M059J (cell line): ENCODE measurements around the gene DHDDS. TPM values are rescaled to one million over a fixed set of nuclear protein-coding genes. Genes with fewer than 3 reads are reported as not detected.
A peak's percentile ranks its signal among the peaks of the same experiment; 100 is the strongest.

Source experiments
- DNase-seq: peaks from one replicate; pipeline ENCODE4 v3.0.0-alpha.2; 2012; ENCODE audit warnings: low read depth
- total RNA-seq: library from RNA; depleted of rRNA; stranded (reverse); fragments of >200 nt; shearing (Covaris generic); gene quantifications from 2 replicates; pipeline ENCODE4 v1.2.3, GENCODE V29; 2014

The DHDDS gene
- total RNA-seq, 1 experiment from 2014 or later = 62.5 TPM

DNA sequence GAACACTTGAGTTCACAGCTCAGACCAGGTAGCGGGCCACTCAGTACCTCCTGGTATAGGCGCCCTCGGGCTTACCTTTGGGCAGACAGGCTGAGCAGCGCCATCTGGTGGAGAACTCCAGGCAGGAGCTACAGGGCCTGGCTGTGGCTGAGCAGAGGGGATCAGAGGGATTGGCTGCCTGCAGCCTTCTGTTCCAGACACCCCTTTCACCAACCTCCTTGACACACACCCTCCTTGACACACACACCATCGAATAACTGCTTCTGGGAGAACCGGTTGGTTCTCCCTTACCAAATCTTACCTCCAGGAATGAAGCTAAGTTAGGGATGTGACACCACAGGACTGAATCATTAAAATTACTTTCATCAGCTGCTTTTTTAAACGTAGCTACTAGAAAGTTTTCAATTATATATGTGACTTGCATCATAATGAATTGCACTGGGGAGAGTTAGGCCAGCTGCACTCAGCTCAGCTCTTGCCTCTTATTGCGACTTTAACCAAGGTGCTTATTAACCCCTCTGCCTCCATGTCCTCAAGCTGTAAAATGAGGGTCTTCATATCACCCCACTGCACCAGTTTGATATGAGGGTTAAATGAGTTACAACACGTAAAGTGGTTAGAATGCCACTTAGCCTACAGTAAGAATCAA, 14.9 kb upstream of the DHDDS start:
- peak; percentile 60 for DNase-seq

DNA sequence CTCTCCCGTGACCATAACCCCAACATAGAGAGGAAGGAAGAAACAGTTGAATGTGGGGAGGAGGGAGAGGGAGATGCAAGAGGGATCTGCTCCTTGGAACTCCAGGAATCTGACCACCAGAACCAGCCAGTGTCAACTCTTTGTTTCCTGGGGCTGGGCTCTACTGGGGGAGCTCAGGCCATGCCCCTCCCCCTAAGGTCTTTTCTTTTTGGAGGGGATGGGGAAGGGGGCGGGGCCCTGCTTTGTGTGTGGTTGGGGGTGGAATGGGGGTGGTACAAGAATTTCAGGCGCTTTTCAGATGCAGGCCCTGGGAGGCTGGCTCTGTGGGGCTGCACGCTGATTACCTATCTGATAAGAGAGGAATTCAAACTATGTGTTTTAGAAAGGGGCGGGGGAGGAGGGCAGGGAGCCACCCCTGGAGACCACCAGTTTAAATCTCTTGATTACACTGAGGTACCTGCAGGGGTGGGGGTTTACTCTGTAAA, 13.2 kb upstream of the DHDDS start:
- no peak for DNase-seq

DNA sequence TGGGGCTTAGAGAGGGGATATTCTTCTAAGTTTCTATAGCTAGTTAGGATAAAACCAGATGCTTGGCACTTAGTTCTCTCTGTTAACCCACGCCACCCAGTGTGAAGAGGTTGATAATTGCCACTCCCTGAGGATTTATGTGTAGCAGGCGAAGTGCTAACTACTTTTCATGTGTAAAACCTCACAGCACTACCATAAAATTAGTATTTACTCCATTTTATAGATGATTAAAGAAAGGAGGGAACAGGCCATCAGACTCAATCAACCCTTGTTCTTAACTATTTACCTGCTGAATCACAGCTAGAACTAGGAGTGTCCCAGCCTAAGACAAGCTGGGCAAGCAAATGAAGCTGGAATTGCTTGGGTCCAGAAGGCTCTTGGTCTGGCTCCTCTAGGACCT, 12.6 kb upstream of the DHDDS start:
- no peak for DNase-seq

DNA sequence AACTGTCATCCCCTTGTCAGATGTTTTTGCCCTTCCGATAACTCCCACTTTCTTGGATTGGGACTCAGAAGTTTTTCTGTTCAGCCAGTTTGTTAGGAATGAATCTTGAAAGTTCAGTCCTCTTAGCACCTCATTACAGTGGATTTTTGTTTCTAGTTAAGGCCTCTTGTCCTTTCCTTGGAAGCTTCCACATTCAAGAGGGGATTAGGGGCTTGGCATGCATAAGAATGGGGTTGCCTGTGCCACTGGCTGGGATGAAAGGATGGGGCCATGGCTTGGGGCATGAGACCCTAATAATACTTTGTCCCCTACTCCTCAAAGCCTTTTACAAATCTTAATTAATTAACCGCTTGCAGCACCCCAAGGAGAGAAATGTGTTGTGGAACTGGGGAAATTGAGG, 2.4 kb upstream of the DHDDS start:
- DNase-seq = no peak

DNA sequence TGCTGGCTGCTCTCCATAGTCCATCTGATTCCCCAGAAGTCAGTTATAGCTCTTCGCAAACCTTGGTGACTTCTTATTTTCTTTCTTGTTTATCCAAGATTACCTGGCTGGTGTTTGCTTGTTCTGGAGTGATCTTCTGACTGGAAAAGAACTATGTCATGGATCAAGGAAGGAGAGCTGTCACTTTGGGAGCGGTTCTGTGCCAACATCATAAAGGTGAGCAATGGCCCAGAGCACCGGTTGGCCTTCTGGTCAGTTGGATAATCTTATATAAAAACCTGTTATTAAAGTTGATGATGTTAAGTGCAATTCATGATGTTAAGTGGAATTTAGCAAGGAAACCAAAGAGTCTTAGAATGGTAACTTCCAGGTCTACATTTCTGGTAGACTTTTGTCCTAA, 672 bp downstream of the DHDDS start:
- no peak for DNase-seq

DNA sequence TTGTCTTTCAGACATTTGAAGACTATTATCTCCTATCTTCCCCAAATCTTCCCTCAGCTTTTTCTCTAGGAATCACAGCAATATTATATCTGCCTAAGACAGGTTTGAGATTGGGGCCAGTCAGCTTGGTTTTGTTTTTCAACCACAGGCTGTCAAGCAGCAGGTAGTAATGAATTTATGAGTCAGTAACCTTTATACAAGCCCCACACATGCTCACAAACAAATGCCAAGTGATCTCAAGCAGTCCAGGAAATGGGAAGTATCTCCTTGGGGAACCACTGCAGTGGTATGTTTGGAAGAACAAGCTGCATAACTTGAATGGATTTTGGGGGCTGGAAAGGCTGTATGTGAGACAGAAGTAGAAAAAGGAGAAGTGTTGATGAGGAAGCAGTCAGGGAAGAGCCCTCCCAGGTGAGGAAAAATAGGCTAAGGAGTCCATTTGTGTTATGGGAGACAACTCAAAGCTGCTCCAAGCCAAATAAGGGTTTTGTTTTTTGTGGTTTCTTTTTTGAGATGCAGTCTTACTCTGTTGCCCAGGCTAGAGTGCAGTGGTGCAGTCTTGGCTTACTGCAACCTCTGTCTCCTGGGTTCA, 2.1 kb downstream of the DHDDS start:
- DNase-seq = peak; percentile 52

DNA sequence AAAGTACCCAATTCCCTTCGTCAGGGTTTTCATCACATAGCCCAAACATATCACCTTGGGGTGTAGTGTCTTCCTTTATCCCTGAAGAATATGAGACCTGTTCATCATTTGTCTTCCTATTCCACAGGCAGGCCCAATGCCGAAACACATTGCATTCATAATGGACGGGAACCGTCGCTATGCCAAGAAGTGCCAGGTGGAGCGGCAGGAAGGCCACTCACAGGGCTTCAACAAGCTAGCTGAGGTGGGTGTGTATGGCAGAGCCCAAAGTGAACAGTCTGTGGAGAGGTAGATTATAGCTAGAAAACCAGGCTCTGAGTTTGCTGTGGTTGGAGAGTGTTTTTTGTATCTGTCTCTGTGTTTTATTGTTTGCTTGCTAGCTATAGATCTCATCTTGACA, 5.9 kb downstream of the DHDDS start:
- no peak for DNase-seq

DNA sequence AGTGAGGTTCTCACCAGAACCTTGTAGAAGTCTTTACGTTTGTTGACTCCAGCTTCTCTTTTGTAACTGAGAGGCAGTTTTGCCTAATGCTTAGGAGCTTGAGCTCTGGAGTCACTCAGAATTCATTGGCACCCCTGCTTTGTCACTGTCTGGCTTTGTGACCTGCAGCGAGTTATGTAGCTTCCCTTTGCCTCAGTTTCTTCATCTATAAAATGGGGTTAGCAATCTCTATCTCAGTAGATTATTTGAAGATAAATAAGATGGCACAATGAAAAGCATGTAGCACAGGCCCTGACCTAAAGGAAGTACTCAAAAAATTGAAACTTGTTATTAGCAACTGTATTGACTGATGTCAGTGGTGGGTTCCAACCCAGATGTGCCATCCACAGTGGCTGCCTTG, 8.1 kb downstream of the DHDDS start:
- DNase-seq = no peak

DNA sequence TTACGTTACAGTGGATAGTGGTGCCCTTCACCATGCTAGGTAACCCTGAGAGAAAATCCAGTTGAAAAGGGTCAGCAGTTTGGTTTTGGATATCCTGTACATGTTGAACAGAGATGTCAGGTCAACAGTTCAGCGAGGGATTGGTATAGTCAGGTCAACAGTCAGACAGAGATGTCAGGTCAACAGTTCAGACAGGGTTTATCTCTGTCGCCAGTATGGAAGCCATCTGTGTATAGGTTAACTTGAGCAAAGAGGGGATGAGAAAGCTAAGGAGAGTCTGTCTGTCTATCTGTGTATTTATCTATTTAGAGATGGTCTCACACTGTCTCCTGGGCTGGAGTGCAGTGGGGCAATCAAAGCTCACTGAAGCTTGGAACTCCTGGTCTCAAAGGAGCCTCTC, 17.7 kb downstream of the DHDDS start:
- no peak for DNase-seq

DNA sequence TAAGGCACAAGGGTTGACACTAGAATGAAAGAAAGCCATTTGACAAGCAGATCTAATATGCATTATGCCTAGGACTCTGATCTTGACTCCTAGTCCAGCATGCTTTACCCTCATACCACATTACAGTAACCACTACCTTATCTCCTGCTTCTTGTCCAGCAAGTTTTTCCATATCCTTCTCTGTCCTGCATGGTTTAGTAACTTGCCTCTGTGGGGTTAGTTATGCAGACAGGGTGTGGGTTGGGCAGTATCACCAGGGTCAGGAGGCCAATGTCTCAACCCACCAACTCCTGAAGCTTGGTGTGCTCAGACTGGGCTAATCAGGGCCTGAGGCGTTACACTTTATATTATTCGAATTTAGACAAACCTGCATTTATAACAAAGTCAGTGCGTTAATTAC, 18.8 kb downstream of the DHDDS start:
- no peak for DNase-seq

DNA sequence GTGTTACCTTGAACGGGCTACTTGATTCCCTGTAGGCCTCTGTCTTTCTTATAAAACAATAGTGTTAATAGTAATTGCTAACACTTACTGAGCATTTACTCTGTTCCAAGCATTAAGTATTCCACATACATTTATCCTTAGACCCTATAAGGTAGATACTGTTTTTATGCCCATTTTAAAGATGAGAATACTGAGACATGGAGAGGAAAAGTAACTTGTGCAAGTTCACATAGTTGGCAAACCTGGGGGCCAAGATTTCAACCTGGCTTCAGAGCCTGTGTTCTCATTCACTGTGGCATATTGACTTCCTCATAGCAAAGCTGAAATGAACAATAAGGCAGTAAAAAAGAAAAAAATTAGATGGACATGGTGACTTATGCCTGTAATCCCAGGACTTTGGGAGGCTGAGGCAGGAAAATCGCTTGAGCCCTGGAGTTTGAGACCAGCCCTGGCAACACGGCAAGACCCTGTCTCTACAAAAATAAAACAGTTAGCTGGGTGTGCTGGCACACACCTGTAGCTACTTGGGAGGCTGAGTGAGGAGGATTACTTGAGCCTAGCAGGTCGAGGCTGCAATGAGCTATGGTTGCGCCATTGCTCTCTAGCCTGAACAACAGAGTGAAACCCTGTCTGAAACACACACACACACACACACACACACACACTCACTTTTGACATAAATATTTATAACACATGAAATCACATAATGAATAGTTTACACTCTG, 20.5 kb downstream of the DHDDS start:
- no peak for DNase-seq

DNA sequence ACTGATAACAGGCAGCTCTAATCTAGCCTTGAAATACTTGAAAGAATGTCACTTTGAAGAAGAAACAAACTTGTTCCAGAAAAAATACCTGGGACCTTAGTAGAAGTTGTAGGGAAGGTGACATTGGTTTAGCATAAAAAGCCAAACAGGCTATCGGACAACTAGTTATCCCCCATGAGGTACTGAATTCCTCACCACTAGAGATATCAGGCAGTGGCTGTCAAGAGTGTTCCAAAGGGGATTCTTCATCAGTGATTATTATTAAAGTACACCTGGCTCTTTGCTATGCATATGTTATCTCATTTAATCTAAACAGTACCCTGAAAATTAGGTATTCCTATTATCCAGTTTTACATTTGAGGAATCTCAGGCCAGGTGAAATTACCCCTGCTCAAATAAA, 27.0 kb downstream of the DHDDS start:
- no peak for DNase-seq

DNA sequence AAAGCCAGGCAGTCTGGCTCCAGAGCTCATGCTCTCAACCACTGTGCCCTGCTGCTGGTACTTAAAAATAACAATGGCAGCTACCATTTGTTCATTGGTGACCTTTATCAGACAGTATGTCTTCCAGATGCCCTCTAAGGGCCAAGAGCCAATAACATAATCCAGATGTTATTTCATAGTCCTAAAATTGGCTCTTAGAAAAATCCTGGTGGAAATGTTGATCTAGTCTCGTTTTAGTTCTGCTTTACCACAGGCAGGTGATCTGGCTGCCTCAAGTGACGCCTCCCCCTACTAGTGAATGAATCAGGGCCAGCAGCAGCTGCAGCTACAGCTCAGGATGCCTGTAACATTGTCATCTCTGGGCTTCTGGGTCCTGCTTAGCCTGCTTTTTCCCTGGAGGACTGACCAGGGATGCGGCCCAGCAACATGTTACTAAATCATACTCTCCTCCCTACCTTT, 27.5 kb downstream of the DHDDS start:
- DNase-seq = no peak

DNA sequence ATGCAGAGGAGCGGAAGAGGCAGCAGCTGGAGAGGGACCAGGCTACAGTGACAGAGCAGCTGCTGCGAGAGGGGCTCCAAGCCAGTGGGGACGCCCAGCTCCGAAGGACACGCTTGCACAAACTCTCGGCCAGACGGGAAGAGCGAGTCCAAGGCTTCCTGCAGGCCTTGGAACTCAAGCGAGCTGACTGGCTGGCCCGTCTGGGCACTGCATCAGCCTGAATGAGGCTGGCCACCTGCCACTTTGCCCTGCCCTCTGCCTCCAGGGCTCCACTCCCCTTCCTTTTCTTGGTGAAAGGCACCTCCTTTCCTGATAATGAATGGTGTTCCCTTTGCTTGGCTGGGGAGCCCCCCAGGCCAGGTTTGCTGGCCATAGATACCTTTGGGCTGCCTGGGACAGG, 36.8 kb downstream of the DHDDS start:
- DNase-seq = no peak

DNA sequence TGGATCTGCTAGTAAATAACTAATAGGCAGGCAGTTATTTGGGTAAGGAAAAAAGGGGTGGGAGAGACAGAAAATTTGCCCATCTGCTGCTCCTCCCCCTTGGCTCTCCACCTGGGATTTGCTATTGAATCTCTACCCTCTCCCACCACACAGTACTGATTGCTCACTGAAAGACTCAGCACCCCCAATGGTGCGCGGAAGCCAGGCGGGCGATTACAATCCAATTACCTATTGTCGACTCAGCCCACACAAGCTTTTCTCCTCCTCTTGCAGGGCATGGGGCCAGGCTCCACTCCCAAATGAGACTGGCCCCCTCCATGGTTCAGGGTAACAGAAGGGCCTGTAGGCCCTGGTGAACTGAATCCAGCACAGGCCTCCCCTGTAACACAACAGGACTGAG, 37.4 kb downstream of the DHDDS start:
- no peak for DNase-seq

DNA sequence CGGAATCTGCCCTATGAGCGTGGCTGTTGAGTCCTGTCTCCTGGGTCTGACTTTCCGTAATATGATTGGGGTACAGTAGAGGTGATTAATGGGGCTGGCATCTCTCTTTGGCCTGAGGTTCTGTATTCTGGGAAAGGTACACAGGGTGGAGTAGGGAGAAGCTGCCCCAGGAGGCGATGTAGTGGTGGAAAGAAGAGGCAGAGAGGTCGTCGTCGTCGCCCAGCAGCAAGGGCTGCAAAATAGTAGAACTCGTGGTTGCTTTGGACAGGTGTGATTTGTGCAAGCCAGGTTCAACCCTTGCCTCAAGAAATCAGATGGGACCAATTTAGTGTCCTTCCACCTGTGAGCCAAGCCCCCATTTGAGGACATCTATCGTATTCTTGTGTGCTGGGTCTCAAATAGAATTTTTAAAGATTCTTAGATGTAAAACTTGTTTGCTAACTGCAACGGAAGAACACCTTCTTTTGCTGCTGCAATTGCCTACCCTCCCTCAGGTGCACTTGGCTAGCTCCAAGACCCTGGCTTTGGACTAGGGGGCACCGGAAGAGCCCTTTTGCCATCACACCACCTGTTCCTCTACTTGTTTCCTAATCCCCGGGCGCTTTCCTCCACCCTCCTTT, 38.9 kb downstream of the DHDDS start:
- peak; percentile 51 for DNase-seq

DNA sequence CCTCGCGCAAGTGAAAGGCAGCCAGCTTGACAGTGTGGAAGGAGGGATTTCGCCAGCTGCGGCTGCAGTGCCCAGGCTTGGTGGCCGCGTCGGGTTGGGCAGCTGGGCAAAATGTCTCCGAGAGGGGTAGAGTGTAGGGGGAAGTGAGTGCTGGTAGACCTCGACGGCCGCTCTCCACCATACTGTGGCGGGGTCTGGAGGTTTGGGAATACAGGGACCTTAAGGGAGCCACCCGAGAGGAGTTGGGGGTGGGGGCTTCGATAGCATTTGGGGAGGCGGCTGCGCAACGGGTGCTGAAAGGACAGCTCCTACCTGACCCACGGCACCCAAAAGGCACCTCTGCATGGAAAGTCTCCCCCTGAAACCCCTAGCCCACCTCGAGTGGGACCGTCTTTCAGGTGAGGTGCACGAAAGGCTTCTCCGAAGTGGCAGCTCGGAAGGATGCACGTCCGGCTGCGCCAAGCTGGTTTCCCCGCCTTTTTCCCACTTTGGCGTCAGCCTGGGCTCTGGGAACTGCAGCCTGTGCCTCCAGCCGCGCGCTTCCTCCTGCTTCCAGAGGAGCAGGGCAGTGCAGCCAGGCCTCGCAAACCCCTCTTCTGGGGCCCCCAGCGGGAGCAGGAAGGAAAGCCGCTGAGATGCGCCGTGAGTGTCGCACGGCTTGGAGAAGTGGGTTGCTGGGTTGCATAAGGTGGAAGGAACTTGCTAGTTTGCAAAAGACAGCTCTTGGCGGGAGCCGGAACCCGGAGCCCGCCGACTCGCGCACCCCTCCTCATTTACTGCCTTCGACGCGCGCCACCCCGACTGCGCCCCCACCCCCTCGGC, 39.6 kb downstream of the DHDDS start:
- DNase-seq = peak; percentile 86

DNA sequence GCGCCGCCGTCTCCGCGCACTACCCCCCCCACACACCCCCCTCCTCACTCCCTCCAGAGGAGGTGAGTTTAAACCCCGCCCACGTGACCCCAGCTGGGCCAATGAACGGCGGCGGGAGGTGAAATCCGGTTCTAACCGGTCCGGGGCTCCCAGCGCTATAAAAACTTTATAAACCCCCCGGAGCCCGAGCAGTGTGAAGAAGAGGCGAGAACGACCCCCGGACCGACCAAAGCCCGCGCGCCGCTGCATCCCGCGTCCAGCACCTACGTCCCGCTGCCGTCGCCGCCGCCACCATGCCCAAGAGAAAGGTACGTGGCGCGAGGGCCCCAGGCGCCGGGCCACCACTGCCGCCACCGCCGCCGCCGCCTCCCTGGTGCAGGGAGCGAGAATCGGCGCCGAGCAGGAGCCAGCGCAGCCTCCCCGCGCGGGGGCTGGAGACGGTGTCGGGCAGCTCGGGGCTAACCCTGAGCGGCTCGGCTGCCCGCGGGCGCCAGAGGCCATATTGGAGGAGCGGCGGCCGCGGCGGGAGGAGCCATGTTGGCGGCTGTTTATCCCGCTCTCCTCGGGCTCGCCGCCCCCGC, 40.3 kb downstream of the DHDDS start, which contains the start of gene HMGN2:
HMGN2 (plus strand) TSS at position 121 of the 581 bp plus-strand sequence; CDS start at position 294, 173 bp downstream.
- DNase-seq = peak; percentile 90

DNA sequence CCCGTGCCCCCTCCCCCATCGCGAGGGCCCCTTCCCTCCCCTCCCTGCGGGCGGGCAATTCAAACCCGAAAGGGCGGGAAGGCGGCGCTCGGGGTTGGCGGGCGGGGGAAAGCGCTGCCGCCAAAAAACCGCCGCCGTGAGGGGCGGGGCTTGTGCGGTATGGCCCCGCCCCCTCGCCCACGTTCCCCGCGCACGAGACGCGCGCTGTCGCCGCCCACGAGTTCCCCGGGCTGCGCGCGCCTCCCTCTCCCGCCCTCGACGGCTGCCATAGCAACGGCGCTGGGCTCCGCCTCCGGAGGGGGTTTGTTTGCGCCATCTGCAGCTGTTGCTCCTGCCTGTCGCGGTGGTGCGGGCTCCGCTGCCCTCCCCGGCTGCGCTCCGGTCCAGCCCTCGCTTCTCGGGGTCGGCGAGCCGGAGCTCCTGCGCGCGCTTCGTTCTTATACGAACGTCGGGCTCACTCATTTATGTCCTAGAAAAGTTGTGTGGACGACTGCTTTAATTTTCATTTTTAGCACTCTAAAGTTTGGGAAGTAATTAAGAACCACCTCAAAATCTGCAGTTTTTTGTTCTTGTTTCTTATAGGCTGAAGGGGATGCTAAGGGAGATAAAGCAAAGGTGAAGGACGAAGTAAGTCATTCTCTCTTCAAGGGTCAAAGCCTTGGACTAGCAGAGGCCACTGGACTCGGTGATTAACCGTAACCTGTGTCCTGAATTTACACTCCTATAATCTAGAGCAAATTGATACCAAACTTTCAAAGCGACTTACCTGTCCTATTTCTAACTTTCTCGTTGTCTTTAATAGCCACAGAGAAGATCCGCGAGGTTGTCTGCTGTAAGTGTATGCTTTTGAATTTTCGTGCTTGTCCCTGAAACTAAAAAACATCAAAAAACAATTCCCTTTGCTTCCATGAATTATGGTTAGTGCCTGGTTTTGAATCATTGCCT, 41.1 kb downstream of the DHDDS start:
- peak; percentile 84 for DNase-seq

DNA sequence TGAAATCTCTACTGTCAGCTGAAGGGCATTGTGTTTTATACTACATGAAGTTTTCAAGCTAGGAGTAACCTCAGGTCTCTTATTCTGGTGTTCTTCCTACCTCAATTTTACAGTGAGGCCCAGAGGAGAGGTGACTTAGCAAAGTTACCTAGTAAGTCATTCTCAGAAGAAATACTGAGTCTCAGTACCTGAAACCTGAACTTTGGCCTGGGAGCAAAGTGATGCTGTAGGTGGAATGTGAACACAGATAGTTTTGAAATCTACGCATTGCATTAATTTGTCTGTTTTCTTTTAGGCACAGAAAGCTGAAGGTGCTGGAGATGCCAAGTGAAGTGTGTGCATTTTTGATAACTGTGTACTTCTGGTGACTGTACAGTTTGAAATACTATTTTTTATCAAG, 42.7 kb downstream of the DHDDS start:
- no peak for DNase-seq
